Pancreas (tissue), 10 donors: Measurements from ENCODE around the gene PDGFRA. TPM values are rescaled to one million over a fixed set of nuclear protein-coding genes. Genes with fewer than 3 reads are reported as not detected.

Experiments
- ATAC-seq, 4 donors: fragments of 200-7000 bp; cut with Tn5 transposase; one replicate each; pipeline versions ENCODE4 v1.8.0 to v1.9.1; 2020; ENCODE audit warnings: mild to moderate bottlenecking in 4 of 4, moderate library complexity in 4 of 4
- DNase-seq, 6 donors: peaks; one replicate each; pipeline ENCODE4 v3.0.0-alpha.2; 2020
- FAIRE-seq: peaks from 2 replicates; lab custom pipeline; 2012; peaks lifted over from hg19 to GRCh38; lab: Jason Lieb, UNC
- H3K27ac ChIP-seq, 4 donors: fragments of 200-600 bp; sonication (generic); 1 replicate in 3 of 4; 2 replicates in 1 of 4; pipeline versions ENCODE4 v1.5.0 to v1.8.0; 2020
- H3K27me3 ChIP-seq, 4 donors: fragments of 200-600 bp; one replicate each; pipeline ENCODE4 v1.8.0; 2021
- H3K36me3 ChIP-seq, 3 donors: fragments of 200-600 bp; sonication (generic) in 1 of 3; one replicate each; pipeline versions ENCODE4 v1.5.0 to v1.8.0; 2020 to 2021
- H3K4me1 ChIP-seq, 3 donors: fragments of 200-600 bp; one replicate each; pipeline ENCODE4 v1.8.0; 2021
- H3K4me3 ChIP-seq, 4 donors: fragments of 200-600 bp; sonication (generic) in 2 of 4; one replicate each; pipeline versions ENCODE4 v1.5.0 to v1.8.0; 2020 to 2021
- H3K9me3 ChIP-seq, 4 donors: fragments of 200-600 bp; one replicate each; pipeline ENCODE4 v1.8.0; 2021
- CTCF ChIP-seq, 4 donors: fragments of 200-600 bp; sonication (generic) in 3 of 4; IDR thresholded peaks; one replicate each; pipeline versions ENCODE4 v1.5.0 to v1.8.0; 2021; ENCODE audit warnings: antibody characterized with exemption in 4 of 4
- WGBS, 2 donors: extraction: QIAGEN DNeasy Blood & Tissue Kit; methylation state at CpG; one replicate each; pipeline ENCODE4 v1.1.7; 2013; 5-methylcytosine and 5-hydroxymethylcytosine counted together
- intact Hi-C, 3 donors: fragments of 100-400 bp; cut with DNase I; formaldehyde crosslinking; loops; one replicate each; pipeline versions ENCODE4 v1.11.1 to v1.14.2; 2022
- polyA plus RNA-seq, 2 donors: library from polyadenylated mRNA; stranded (reverse); fragments of 200-250 nt; gene quantifications; one replicate each; pipeline ENCODE4 v1.2.3, GENCODE V29; 2013
- total RNA-seq, 6 donors: library from RNA; stranded (reverse); fragmentation: NEBNext Ultra II Directional in 4 of 6; extraction: Animal tissue kit (Norgen Biotek cat#: 25700) in 4 of 6; gene quantifications; one replicate each; pipeline versions ENCODE4 v1.2.1 to v1.2.4, GENCODE V29; 2021 to 2023
- donor health status: healthy with polysubstance abuse.
- donor health status: DM: no; HTN: no; CAD: no; lungs with moderate emphysema.
- donor health status: DM: no; HTN: no; CAD: no.
- donor health status: control.
- donor health status: control.
- donor health status: Bipolar disorder and iron deficiency.
- donor health status: DM: yes; HTN: yes; CAD: no.
- donor health status: DM: no; HTN: no; CAD: no.
- donor health status: DM: no; HTN: no; CAD: no.
- donor health status: DM: yes; HTN: yes; CAD: no.

The PDGFRA gene
- total and polyA plus RNA-seq, 8 donors = 2.6 to 43.0 (median 11.1) TPM

GRCh38 chr4:54229631-54230483 lies 764 bp downstream of the PDGFRA start:
- no peaks in the 10 kb centered on the region for H3K9me3 ChIP-seq
- H3K27ac ChIP-seq = peak overlapping the region in 1 of 4 donors; percentile 4
- TF ChIP-seq CTCF (IDR thresholded peaks at IDR 0.05) = no peak
- peak in 2 of 6 donors; percentile 69 to 75 for DNase-seq
- peak overlapping the region in 2 of 4 donors; percentile 36 to 62 for H3K4me3 ChIP-seq
- H3K27me3 ChIP-seq = peaks cover 6 to 70% (median 17%) of the 10 kb centered on the region in 4 donors
- H3K36me3 ChIP-seq = no peaks in the 10 kb centered on the region
- ATAC-seq = no peak
- H3K4me1 ChIP-seq = peaks cover 0 to 34% (median 3%) of the 10 kb centered on the region in 3 donors
- intact Hi-C loops = loop anchor here in 2 of 3 donors (5.0 to 10.0 kb wide), 3 partner anchors 318 to 1035 kb away; no protein-coding TSS in a partner anchor
- WGBS, 2 donors = 4% methylated on average over 60 to 63 of the region's 63 CpGs
- FAIRE-seq = no peak

GRCh38 chr4:54230484-54231418 lies 1.7 kb downstream of the PDGFRA start:
- H3K27ac ChIP-seq = peak overlapping the region in 1 of 4 donors; percentile 4
- TF ChIP-seq CTCF (IDR thresholded peaks at IDR 0.05) = no peak
- WGBS, 2 donors = 4% methylated on average over 60 to 63 of the region's 63 CpGs
- H3K36me3 ChIP-seq = no peaks in the 10 kb centered on the region
- H3K4me1 ChIP-seq = peaks cover 0 to 31% (median 3%) of the 10 kb centered on the region in 3 donors
- peaks cover 6 to 61% (median 17%) of the 10 kb centered on the region in 4 donors for H3K27me3 ChIP-seq
- intact Hi-C loops = loop anchor here in 2 of 3 donors (10.0 kb wide), 1 partner anchor 1036 kb away; no protein-coding TSS in a partner anchor
- no peak for ATAC-seq
- no peaks in the 10 kb centered on the region for H3K9me3 ChIP-seq
- no peak for FAIRE-seq
- DNase-seq = peak in 2 of 6 donors; percentile 65 to 72
- peak overlapping the region in 2 of 4 donors; percentile 36 to 62 for H3K4me3 ChIP-seq

GRCh38 chr4:54231419-54231767 lies 2.3 kb downstream of the PDGFRA start:
- intact Hi-C loops = loop anchor here in 2 of 3 donors (10.0 kb wide), 1 partner anchor 1037 kb away; no protein-coding TSS in a partner anchor
- no peak overlapping the region for H3K27ac ChIP-seq
- H3K27me3 ChIP-seq = peaks cover 6 to 54% (median 16%) of the 10 kb centered on the region in 4 donors
- H3K9me3 ChIP-seq = no peaks in the 10 kb centered on the region
- FAIRE-seq (no peak), ATAC-seq (no peak), DNase-seq (no peak)
- WGBS, 2 donors = 8% methylated on average over 20 of the region's 20 CpGs
- no peak for TF ChIP-seq CTCF (IDR thresholded peaks at IDR 0.05)
- H3K4me1 ChIP-seq = peaks cover 0 to 26% (median 3%) of the 10 kb centered on the region in 3 donors
- no peaks in the 10 kb centered on the region for H3K36me3 ChIP-seq
- H3K4me3 ChIP-seq = peak overlapping the region in 2 of 4 donors; percentile 36 to 62

- peaks cover 0 to 26% (median 3%) of the 10 kb centered on the region in 3 donors for H3K4me1 ChIP-seq
- peaks cover 6 to 48% (median 16%) of the 10 kb centered on the region in 4 donors for H3K27me3 ChIP-seq
- H3K36me3 ChIP-seq = no peaks in the 10 kb centered on the region
- FAIRE-seq (no peak), ATAC-seq (no peak), DNase-seq (peak in 2 of 6 donors; percentile 61 to 77)
- H3K4me3 ChIP-seq = peak overlapping the region in 2 of 4 donors; percentile 36 to 62
- H3K27ac ChIP-seq = no peak overlapping the region
- WGBS, 2 donors = 6 to 7% methylated on average over 63 of the region's 63 CpGs
- H3K9me3 ChIP-seq = no peaks in the 10 kb centered on the region
- intact Hi-C loops = loop anchor here in 2 of 3 donors (10.0 kb wide), 1 partner anchor 1037 kb away; no protein-coding TSS in a partner anchor
- TF ChIP-seq CTCF (IDR thresholded peaks at IDR 0.05) = no peak
Measured at GRCh38 chr4:54231768-54232688, 2.9 kb downstream of the PDGFRA start.
